PC-9 (cell line): ENCODE results near the gene PBX3. TPM values are rescaled to one million over a fixed set of nuclear protein-coding genes. Genes with fewer than 3 reads are reported as not detected.

ENCODE experiments used
- BruUV-seq: library from RNA; stranded (reverse); fragments of 400-500 nt; replicated peaks from 2 replicates; lab custom pipeline; 2021; lab: Mats Ljungman, UMichigan
- CTCF ChIA-PET: fragments of 300-600 bp; sonication (Branson Sonifier 250); formaldehyde crosslinking; loops from one replicate; lab custom pipeline; 2022; ENCODE audit warnings: antibody characterized with exemption; lab: Charles Lee
- POLR2A ChIA-PET: fragments of 300-600 bp; sonication (Branson Sonifier 250); formaldehyde crosslinking; loops from one replicate; lab custom pipeline; 2022; ENCODE audit warnings: antibody characterized with exemption; ENCODE audit not compliant: unreplicated experiment; lab: Charles Lee
- DNase-seq, 2 experiments: peaks; one replicate each; pipeline versions ENCODE4 v3.0.0 to v3.0.0-alpha.2; 2015 to 2022; ENCODE audit warnings: mixed read lengths in 1 of 2
- H2AFZ ChIP-seq: fragments of 200-600 bp; sonication (generic); 2 replicates; pipeline ENCODE4 v1.8.1; 2017; ENCODE audit warnings: antibody characterized with exemption
- H3F3A ChIP-seq: fragments of 200-600 bp; sonication (generic); 2 replicates; pipeline ENCODE4 v1.8.1; 2017; ENCODE audit warnings: antibody characterized with exemption, mild to moderate bottlenecking, low read depth; ENCODE audit not compliant: insufficient read depth
- H3K27ac ChIP-seq: fragments of 200-600 bp; sonication (generic); 2 replicates; pipeline ENCODE4 v1.6.1; 2016; ENCODE audit warnings: mixed run types
- H3K27me3 ChIP-seq: fragments of 200-600 bp; sonication (generic); 2 replicates; pipeline ENCODE4 v1.6.1; 2016; ENCODE audit warnings: low read depth, mixed run types; ENCODE audit not compliant: insufficient read depth
- H3K36me3 ChIP-seq: fragments of 200-600 bp; sonication (generic); 2 replicates; pipeline ENCODE4 v1.6.1; 2016; ENCODE audit warnings: low read depth, mixed run types
- H3K4me1 ChIP-seq: fragments of 200-600 bp; sonication (generic); replicated peaks from 2 replicates; pipeline ENCODE4 v1.6.1; 2016; ENCODE audit warnings: mixed run types; ENCODE audit not compliant: insufficient read depth
- H3K4me2 ChIP-seq: fragments of 200-600 bp; sonication (generic); 2 replicates; pipeline ENCODE4 v1.6.1; 2017; ENCODE audit warnings: mixed run types
- H3K4me3 ChIP-seq: fragments of 200-600 bp; sonication (generic); 2 replicates; pipeline ENCODE4 v1.6.1; 2016; ENCODE audit warnings: mixed run types
- H3K79me2 ChIP-seq: fragments of 200-600 bp; sonication (generic); 2 replicates; pipeline ENCODE4 v1.6.1; 2017; ENCODE audit warnings: low read depth, mixed run types
- H3K9me2 ChIP-seq: fragments of 200-600 bp; sonication (generic); 2 replicates; pipeline ENCODE4 v1.8.1; 2017; ENCODE audit warnings: mild to moderate bottlenecking; ENCODE audit not compliant: insufficient read depth
- H3K9me3 ChIP-seq: fragments of 200-600 bp; sonication (generic); 2 replicates; pipeline ENCODE4 v1.8.1; 2016; ENCODE audit warnings: low read depth; ENCODE audit not compliant: insufficient read depth
- H4K20me1 ChIP-seq: fragments of 200-600 bp; sonication (generic); 2 replicates; pipeline ENCODE4 v1.8.1; 2017; ENCODE audit not compliant: insufficient read depth
- EZH2 ChIP-seq: fragments of 200-600 bp; sonication (generic); IDR thresholded peaks from 2 replicates; pipeline ENCODE4 v1.8.0; 2017; ENCODE audit warnings: antibody characterized with exemption, low read depth
- intact Hi-C: fragments of 100-400 bp; cut with micrococcal nuclease; formaldehyde crosslinking; loops from one replicate; pipeline ENCODE4 v1.10.0; 2022; ENCODE audit not compliant: unreplicated experiment
- total RNA-seq: library from RNA; stranded (reverse); gene quantifications from 2 replicates; pipeline ENCODE4 v1.2.3, GENCODE V29; 2021
- TF ChIP-seq, protein P1 (sequence below): fragments of 200-600 bp; sonication (generic); conservative IDR thresholded peaks from 2 replicates; pipeline ENCODE4 v1.6.1; 2017; ENCODE audit warnings: mixed run types, antibody characterized with exemption, mild to moderate bottlenecking, moderate library complexity

PBX3 gene
- total RNA-seq, 1 experiment from 2014 or later, result 18.3 TPM

DNA sequence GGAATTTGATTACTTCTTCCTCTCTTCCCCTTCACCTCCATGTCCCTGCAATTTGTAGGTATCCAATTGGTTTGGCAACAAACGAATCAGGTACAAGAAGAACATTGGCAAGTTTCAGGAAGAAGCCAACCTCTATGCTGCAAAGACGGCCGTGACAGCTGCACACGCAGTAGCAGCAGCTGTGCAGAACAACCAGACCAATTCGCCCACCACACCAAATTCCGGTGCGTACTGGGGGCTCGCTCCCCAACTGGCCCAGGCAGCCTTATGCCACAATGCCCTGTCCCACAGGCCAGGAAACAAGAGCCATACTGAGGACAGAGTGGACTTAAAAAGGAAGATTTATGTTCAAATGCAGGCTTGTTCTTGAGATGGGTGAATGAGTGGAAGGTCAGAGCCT, 213.5 kb downstream of the PBX3 start:
- Histone ChIP-seq H4K20me1 (no peaks in the 10 kb centered on the region), H3K4me1 (no peaks in the 10 kb centered on the region), H3K9me3 (no peaks in the 10 kb centered on the region), H3K36me3 (no peaks in the 10 kb centered on the region), H3K4me2 (no peak overlapping the region), H3K79me2 (no peaks in the 10 kb centered on the region), H3K27me3 (no peaks in the 10 kb centered on the region), H3K27ac (no peak overlapping the region), H3K9me2 (no peaks in the 10 kb centered on the region), H3F3A (no peaks in the 10 kb centered on the region), H2AFZ (no peak overlapping the region), H3K4me3 (no peak overlapping the region)
- POLR2A ChIA-PET, result no interaction called here
- no peak for DNase-seq
- intact Hi-C loops, result no loop called here
- CTCF ChIA-PET, result no interaction called here
- BruUV-seq, result no TSS peak
- no peak for TF ChIP-seq EZH2
- TF ChIP-seq, protein P1, sequence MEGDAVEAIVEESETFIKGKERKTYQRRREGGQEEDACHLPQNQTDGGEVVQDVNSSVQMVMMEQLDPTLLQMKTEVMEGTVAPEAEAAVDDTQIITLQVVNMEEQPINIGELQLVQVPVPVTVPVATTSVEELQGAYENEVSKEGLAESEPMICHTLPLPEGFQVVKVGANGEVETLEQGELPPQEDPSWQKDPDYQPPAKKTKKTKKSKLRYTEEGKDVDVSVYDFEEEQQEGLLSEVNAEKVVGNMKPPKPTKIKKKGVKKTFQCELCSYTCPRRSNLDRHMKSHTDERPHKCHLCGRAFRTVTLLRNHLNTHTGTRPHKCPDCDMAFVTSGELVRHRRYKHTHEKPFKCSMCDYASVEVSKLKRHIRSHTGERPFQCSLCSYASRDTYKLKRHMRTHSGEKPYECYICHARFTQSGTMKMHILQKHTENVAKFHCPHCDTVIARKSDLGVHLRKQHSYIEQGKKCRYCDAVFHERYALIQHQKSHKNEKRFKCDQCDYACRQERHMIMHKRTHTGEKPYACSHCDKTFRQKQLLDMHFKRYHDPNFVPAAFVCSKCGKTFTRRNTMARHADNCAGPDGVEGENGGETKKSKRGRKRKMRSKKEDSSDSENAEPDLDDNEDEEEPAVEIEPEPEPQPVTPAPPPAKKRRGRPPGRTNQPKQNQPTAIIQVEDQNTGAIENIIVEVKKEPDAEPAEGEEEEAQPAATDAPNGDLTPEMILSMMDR, result no peak

DNA sequence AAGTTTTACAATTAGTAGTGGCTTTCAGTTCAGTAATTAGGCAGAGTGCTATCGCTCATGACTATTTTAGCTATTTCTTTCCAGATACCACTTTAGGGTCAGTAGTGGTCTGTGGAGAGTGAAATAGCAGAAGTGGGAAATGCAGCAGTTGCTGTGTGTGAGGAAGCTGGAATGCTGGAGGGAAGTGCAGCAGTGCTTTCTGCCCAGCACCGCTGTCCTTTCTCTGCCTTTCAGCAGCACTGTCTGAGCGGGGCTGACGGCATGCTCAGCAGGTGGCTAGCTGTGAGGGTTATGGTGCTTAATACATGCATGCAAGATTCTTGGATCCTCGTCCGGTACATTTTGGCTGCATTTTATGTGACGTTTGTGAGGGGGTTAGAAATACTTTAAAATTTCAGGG, 213.9 kb downstream of the PBX3 start:
- DNase-seq, result no peak
- Histone ChIP-seq H4K20me1 (no peaks in the 10 kb centered on the region), H3K27ac (no peak overlapping the region), H3K4me2 (no peak overlapping the region), H3K9me2 (no peaks in the 10 kb centered on the region), H3K79me2 (no peaks in the 10 kb centered on the region), H3K4me1 (no peaks in the 10 kb centered on the region), H3K4me3 (no peak overlapping the region), H3K27me3 (no peaks in the 10 kb centered on the region), H3K9me3 (no peaks in the 10 kb centered on the region), H2AFZ (no peak overlapping the region), H3K36me3 (no peaks in the 10 kb centered on the region), H3F3A (no peaks in the 10 kb centered on the region)
- ChIA-PET POLR2A (no interaction called here), CTCF (no interaction called here)
- BruUV-seq, result no TSS peak
- TF ChIP-seq EZH2, result no peak
- TF ChIP-seq, protein P1, result no peak
- intact Hi-C loops, result no loop called here

DNA sequence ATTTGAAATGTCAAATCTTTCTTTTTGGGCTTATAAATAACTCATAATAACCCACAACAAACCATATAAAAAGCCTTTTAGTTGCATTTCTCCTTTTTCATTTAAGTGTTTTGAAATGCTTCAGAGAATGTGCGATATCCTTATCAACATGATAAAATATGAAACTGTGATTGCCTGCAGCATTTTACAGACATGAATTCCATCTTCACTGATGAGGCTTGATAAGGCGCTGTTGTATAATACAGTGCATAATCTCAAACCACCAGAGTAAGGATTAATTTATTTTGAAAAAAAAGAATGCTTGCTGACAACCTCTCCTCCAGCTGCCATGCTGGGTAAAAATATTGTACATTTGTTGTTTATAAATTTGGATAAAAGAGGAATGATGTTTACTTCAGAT, 216.8 kb downstream of the PBX3 start:
- CTCF ChIA-PET, result interaction anchor here (0.6 kb wide), 1 partner anchor 151 kb away, joined by 4 read pairs; no protein-coding TSS in a partner anchor
- no peak overlapping the region for H2AFZ ChIP-seq
- TF ChIP-seq, protein P1, result no peak
- no peak for TF ChIP-seq EZH2
- H4K20me1 ChIP-seq, result no peaks in the 10 kb centered on the region
- H3K9me3 ChIP-seq, result no peaks in the 10 kb centered on the region
- no peaks in the 10 kb centered on the region for H3K4me1 ChIP-seq
- no peaks in the 10 kb centered on the region for H3K36me3 ChIP-seq
- no peaks in the 10 kb centered on the region for H3K9me2 ChIP-seq
- H3F3A ChIP-seq, result no peaks in the 10 kb centered on the region
- no peak overlapping the region for H3K27ac ChIP-seq
- POLR2A ChIA-PET, result no interaction called here
- intact Hi-C loops, result no loop called here
- no peak for DNase-seq
- H3K4me2 ChIP-seq, result no peak overlapping the region
- H3K4me3 ChIP-seq, result no peak overlapping the region
- BruUV-seq, result no TSS peak
- H3K27me3 ChIP-seq, result no peaks in the 10 kb centered on the region
- no peaks in the 10 kb centered on the region for H3K79me2 ChIP-seq
